CD14-positive monocyte (primary cell): Measurements from ENCODE around the gene KIF5C. TPM values are rescaled to one million over a fixed set of nuclear protein-coding genes. Genes with fewer than 3 reads are reported as not detected.

Experiments used
- DNase-seq, 3 donors: peaks; one replicate each; pipeline ENCODE4 v3.0.0-alpha.2; 2011 to 2022
- H2AFZ ChIP-seq: 2 replicates; pipeline ENCODE4 v1.6.0; 2012; ENCODE audit warnings: mild to moderate bottlenecking, low read depth, low read length, inconsistent platforms; ENCODE audit not compliant: insufficient read depth, poor library complexity, severe bottlenecking
- H3K27ac ChIP-seq, 2 donors: 1 replicate in 1 of 2; 2 replicates in 1 of 2; pipeline ENCODE4 v1.5.1; 2012 to 2013; ENCODE audit warnings: low read length in 2 of 2, control low read depth in 1 of 2, inconsistent platforms in 1 of 2, low read depth in 1 of 2, mild to moderate bottlenecking in 1 of 2
- H3K27me3 ChIP-seq, 2 donors: one replicate each; pipeline versions ENCODE4 v1.6.0 to v1.6.1; 2011 to 2013; ENCODE audit warnings: low read length in 2 of 2; ENCODE audit not compliant: control insufficient read depth in 2 of 2, insufficient read depth in 2 of 2
- H3K36me3 ChIP-seq, 2 donors: replicated peaks in 1 of 2; 1 replicate in 1 of 2; 2 replicates in 1 of 2; pipeline versions ENCODE4 v1.5.1 to v1.6.1; 2012 to 2013; ENCODE audit warnings: low read length in 2 of 2, control low read depth in 1 of 2, inconsistent platforms in 1 of 2, mild to moderate bottlenecking in 1 of 2; ENCODE audit not compliant: insufficient read depth in 2 of 2, control insufficient read depth in 1 of 2
- H3K4me1 ChIP-seq, 2 donors: 1 replicate in 1 of 2; 2 replicates in 1 of 2; pipeline versions ENCODE4 v1.5.1 to v1.6.1; 2012 to 2013; ENCODE audit warnings: low read length in 2 of 2, control low read depth in 1 of 2, inconsistent platforms in 1 of 2, mild to moderate bottlenecking in 1 of 2, moderate library complexity in 1 of 2; ENCODE audit not compliant: insufficient read depth in 2 of 2, control insufficient read depth in 1 of 2
- H3K4me2 ChIP-seq: replicated peaks from 2 replicates; pipeline ENCODE3; 2012; ENCODE audit warnings: low read length, moderate library complexity, mild to moderate bottlenecking; ENCODE audit not compliant: poor library complexity, severe bottlenecking; ENCODE audit errors: extremely low read depth
- H3K4me3 ChIP-seq, 3 experiments: fragments of 200-600 bp in 1 of 3; sonication (generic) in 1 of 3; replicated peaks in 1 of 3; 1 replicate in 2 of 3; 2 replicates in 1 of 3; pipeline ENCODE4 v1.5.1; 2011 to 2013; ENCODE audit warnings: low read length in 3 of 3, mild to moderate bottlenecking in 3 of 3, control low read depth in 2 of 3, low read depth in 2 of 3, inconsistent platforms in 1 of 3, moderate library complexity in 1 of 3
- H3K79me2 ChIP-seq: 2 replicates; pipeline ENCODE4 v1.6.0; 2012; ENCODE audit warnings: mild to moderate bottlenecking, control low read depth, inconsistent platforms, low read length, moderate library complexity; ENCODE audit not compliant: insufficient read depth
- H3K9ac ChIP-seq: 2 replicates; pipeline ENCODE4 v1.6.0; 2017; ENCODE audit warnings: low read length, mild to moderate bottlenecking; ENCODE audit not compliant: insufficient read depth, poor library complexity, severe bottlenecking
- H3K9me3 ChIP-seq, 2 donors: replicated peaks in 1 of 2; 1 replicate in 1 of 2; 2 replicates in 1 of 2; pipeline versions ENCODE4 v1.5.1 to v1.6.1; 2012 to 2013; ENCODE audit warnings: low read length in 2 of 2, control low read depth in 1 of 2; ENCODE audit not compliant: control insufficient read depth in 1 of 2, insufficient read depth in 1 of 2
- H4K20me1 ChIP-seq: 2 replicates; pipeline ENCODE4 v1.6.0; 2012; ENCODE audit warnings: mild to moderate bottlenecking, low read length, control low read depth, moderate library complexity; ENCODE audit not compliant: insufficient read depth
- H3K27ac Mint-ChIP-seq, 7 donors: one replicate each; pipeline ENCODE4 v1.8.0; 2020; ENCODE audit warnings: mild to moderate bottlenecking in 7 of 7, mixed read lengths in 7 of 7, moderate library complexity in 6 of 7, inconsistent platforms in 2 of 7
- H3K27me3 Mint-ChIP-seq, 3 donors: one replicate each; pipeline ENCODE4 v1.8.0; 2021 to 2022; ENCODE audit warnings: low read depth in 3 of 3, mild to moderate bottlenecking in 3 of 3, mixed read lengths in 3 of 3, moderate library complexity in 3 of 3, inconsistent platforms in 1 of 3
- H3K36me3 Mint-ChIP-seq, 2 donors: one replicate each; pipeline ENCODE4 v1.8.0; 2020; ENCODE audit warnings: mixed read lengths in 2 of 2, inconsistent platforms in 1 of 2, mild to moderate bottlenecking in 1 of 2
- H3K4me1 Mint-ChIP-seq: one replicate; pipeline ENCODE4 v1.8.0; 2020; ENCODE audit warnings: mild to moderate bottlenecking, mixed read lengths
- H3K4me3 Mint-ChIP-seq, 2 donors: one replicate each; pipeline ENCODE4 v1.8.0; 2020; ENCODE audit warnings: mild to moderate bottlenecking in 2 of 2, mixed read lengths in 2 of 2, moderate library complexity in 1 of 2
- H3K9me3 Mint-ChIP-seq, 7 donors: one replicate each; pipeline ENCODE4 v1.8.0; 2020 to 2022; ENCODE audit warnings: mixed read lengths in 7 of 7, mild to moderate bottlenecking in 6 of 7, moderate library complexity in 6 of 7, inconsistent platforms in 2 of 7
- CTCF ChIP-seq: fragments of 200-600 bp; IDR thresholded peaks from one replicate; pipeline ENCODE4 v1.8.0; 2022; ENCODE audit warnings: antibody characterized with exemption, mild to moderate bottlenecking
- WGBS: methylation state at CpG from one replicate; pipeline ENCODE4 v1.1.5; 2013; ENCODE audit warnings: missing lambda C conversion rate; ENCODE audit not compliant: insufficient coverage; 5-methylcytosine and 5-hydroxymethylcytosine counted together
- intact Hi-C, 2 donors: fragments of 100-400 bp; cut with micrococcal nuclease; formaldehyde crosslinking; loops; one replicate each; pipeline versions ENCODE4 v1.15.0 to v1.15.1; 2023
- polyA plus RNA-seq, 3 donors: library from polyadenylated mRNA; depleted of rRNA in 1 of 3; unstranded in 2 of 3; stranded (reverse) in 1 of 3; fragments of 300-500 nt in 2 of 3; fragments of >200 nt in 1 of 3; fragmentation: Illumina TruSeq in 2 of 3; gene quantifications; 1 replicate in 2 of 3; 2 replicates in 1 of 3; pipeline ENCODE4 v1.2.3, GENCODE V29; 2012 to 2021

The KIF5C gene
- polyA plus RNA-seq, 3 donors = 0.04 TPM; not detected in 2

GRCh38 chr2:149000158-149000938 is 125.3 kb downstream of the KIF5C start:
- Histone ChIP-seq H3K27ac (no peak overlapping the region), H3K36me3 (no peaks in the 10 kb centered on the region), H3K9me3 (no peaks in the 10 kb centered on the region), H3K9ac (no peak overlapping the region), H3K4me3 (no peak overlapping the region), H3K79me2 (no peaks in the 10 kb centered on the region), H3K4me2 (no peak overlapping the region), H3K4me1 (no peaks in the 10 kb centered on the region), H4K20me1 (no peaks in the 10 kb centered on the region), H3K27me3 (no peaks in the 10 kb centered on the region), H2AFZ (no peak overlapping the region)
- Mint-ChIP-seq H3K4me3 (no peak overlapping the region), H3K9me3 (no peaks in the 10 kb centered on the region), H3K4me1 (peaks cover 5% of the 10 kb centered on the region), H3K27me3 (peaks cover 1 to 17% (median 4%) of the 10 kb centered on the region in 3 donors), H3K27ac (no peak overlapping the region), H3K36me3 (no peaks in the 10 kb centered on the region)
- WGBS = 17% methylated on average over 1 of the region's 6 CpGs
- intact Hi-C loops = no loop called here
- TF ChIP-seq CTCF = no peak
- DNase-seq = no peak

- H3K79me2 ChIP-seq = no peaks in the 10 kb centered on the region
- no peaks in the 10 kb centered on the region for H3K36me3 ChIP-seq
- intact Hi-C loops = no loop called here
- H3K4me3 Mint-ChIP-seq = no peak overlapping the region
- WGBS = 89% methylated on average over 5 of the region's 7 CpGs
- H3K36me3 Mint-ChIP-seq = no peaks in the 10 kb centered on the region
- H3K9ac ChIP-seq = no peak overlapping the region
- no peaks in the 10 kb centered on the region for H3K9me3 ChIP-seq
- H3K27ac ChIP-seq = no peak overlapping the region
- no peak for TF ChIP-seq CTCF
- no peak for DNase-seq
- no peak overlapping the region for H3K27ac Mint-ChIP-seq
- no peaks in the 10 kb centered on the region for H3K27me3 ChIP-seq
- no peaks in the 10 kb centered on the region for H3K4me1 ChIP-seq
- H3K9me3 Mint-ChIP-seq = no peaks in the 10 kb centered on the region
- peaks cover 1 to 17% (median 5%) of the 10 kb centered on the region in 3 donors for H3K27me3 Mint-ChIP-seq
- no peak overlapping the region for H3K4me2 ChIP-seq
- peaks cover 5% of the 10 kb centered on the region for H3K4me1 Mint-ChIP-seq
- no peaks in the 10 kb centered on the region for H4K20me1 ChIP-seq
- no peak overlapping the region for H3K4me3 ChIP-seq
- H2AFZ ChIP-seq = no peak overlapping the region
Measured at GRCh38 chr2:149001496-149001895, 126.5 kb downstream of the KIF5C start.
